T-helper 22 cell (primary cell): Measurements from ENCODE around the gene MED9.

Experiments used
- DNase-seq: peaks from one replicate; pipeline ENCODE4 v3.0.0-alpha.2; 2020; ENCODE audit warnings: low read depth

MED9 gene

GRCh38 chr17:17538417-17539391, 61.9 kb downstream of the MED9 start:
- DNase-seq, result no peak

DNA sequence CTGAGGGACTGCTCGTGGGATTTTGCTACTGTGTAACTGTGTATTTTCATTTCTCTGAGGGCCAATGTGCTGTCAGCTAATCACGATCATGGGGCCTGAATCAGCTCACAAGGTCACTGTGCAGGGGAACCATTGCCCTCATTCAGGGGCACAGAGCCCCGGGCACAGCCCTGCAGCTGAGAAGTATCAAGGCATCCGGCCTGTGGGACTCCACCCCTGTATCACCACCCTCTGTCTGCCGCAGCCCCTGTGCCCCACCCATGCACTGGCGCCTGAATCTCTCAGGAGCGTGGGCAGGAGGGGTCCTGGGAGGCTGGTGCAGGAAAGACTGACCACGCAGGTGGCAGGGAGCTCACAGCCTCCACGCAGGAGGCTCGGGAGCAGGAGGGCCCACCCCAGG, 62.8 kb downstream of the MED9 start:
- DNase-seq, result no peak

DNA sequence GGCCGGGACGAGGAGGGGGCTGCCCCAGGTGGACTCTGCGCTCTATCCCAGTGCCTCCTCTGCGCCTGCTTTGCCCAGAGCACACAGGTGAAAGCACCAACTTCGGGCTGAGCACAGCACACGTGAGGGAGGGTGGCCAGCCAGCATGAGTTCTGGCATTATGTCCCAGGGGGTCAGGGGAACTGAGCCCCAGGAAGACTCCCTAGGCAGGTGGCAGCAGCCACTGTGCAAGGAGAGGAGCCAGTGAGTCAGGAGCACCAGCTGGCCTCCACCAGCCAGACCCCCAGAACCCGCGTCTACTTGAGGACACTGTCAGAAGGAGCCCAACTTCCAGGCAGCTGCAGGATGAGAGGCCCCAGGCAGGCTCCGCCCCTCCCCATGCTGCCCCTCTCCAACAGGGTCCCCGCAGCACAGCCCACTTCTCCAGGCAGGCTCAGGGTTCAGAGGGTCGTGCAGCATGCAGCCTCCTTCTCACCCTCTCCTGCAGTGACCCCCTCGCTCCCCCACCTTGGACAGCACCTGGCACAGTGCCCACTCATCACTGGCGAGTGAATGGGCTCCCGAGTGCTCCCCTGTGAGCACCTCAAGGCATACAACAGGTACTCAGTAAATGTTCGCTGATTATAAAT, 63.6 kb downstream of the MED9 start:
- DNase-seq, result no peak

DNA sequence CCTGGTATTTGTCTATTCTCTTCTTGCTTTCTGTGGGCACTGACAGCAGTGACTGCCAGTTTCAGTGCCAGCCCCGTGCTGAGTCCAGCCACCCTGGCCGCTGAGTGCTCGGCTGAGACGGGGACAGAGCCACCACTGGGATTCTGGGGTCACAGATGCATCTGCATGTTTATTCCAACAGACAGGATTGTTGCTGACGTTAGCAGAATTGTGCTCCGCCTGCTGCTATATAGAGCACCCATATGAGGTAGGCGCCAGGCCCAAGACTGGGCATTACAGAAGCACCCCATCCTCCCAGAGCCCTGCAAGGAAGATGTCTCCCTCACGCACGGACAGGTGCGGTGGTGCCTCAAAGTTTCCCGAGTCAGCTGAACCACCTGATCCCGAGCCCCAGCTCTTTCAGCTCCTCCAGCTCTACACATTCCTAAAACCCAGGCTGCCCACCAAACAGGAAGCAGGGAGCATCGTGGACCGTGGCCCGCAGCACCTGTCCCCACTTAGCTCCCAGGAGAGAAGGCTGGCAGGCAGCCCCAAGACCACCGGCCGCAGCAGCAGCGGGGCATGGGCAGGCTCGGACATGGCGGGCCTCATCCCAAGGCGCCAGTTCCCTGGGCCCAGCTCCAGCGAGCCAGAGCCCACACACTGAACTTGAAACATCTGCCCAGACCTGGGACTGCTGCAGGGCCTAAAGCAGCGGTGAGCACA, 64.3 kb downstream of the MED9 start:
- no peak for DNase-seq

- DNase-seq, result no peak
These were observed 64.8 kb downstream of the MED9 start for GRCh38 chr17:17541640-17542001.
